H1 (cell line): ENCODE results near the gene RFX1. TPM values are rescaled to one million over a fixed set of nuclear protein-coding genes. Genes with fewer than 3 reads are reported as not detected.
A peak's percentile ranks its signal among the peaks of the same experiment; 100 is the strongest.

Experiments used
- CTCF ChIA-PET: fragments of 300-600 bp; sonication (Branson Sonifier 250); formaldehyde crosslinking; loops from one replicate; lab custom pipeline; 2021; ENCODE audit not compliant: partially characterized antibody; lab: Charles Lee
- POLR2A ChIA-PET: fragments of 300-600 bp; sonication (Branson Sonifier 250); formaldehyde crosslinking; loops from one replicate; lab custom pipeline; 2021; ENCODE audit warnings: inconsistent platforms; ENCODE audit not compliant: partially characterized antibody; lab: Charles Lee
- DNase-seq, 2 experiments: peaks; one replicate each; pipeline versions ENCODE4 v3.0.0 to v3.0.0-alpha.2; 2010 to 2022; ENCODE audit warnings: low spot score in 2 of 2, low read depth in 1 of 2, mixed read lengths in 1 of 2
- FAIRE-seq: peaks from 2 replicates; lab custom pipeline; 2011; peaks lifted over from hg19 to GRCh38; lab: Jason Lieb, UNC
- H2AFZ ChIP-seq: 2 replicates; pipeline ENCODE4 v1.8.1; 2012; ENCODE audit warnings: low read length, inconsistent platforms
- H2AK5ac ChIP-seq: 2 replicates; pipeline ENCODE4 v1.6.1; 2013; ENCODE audit warnings: low read depth, low read length
- H2BK120ac ChIP-seq: replicated peaks from 2 replicates; pipeline ENCODE3; 2013; ENCODE audit warnings: low read depth, low read length, inconsistent platforms
- H2BK12ac ChIP-seq: 2 replicates; pipeline ENCODE4 v1.6.1; 2013; ENCODE audit warnings: low read depth, low read length
- H2BK15ac ChIP-seq: 2 replicates; pipeline ENCODE4 v1.6.1; 2013; ENCODE audit warnings: low read length
- H2BK20ac ChIP-seq: 2 replicates; pipeline ENCODE4 v1.6.1; 2013; ENCODE audit warnings: low read length
- H2BK5ac ChIP-seq: 2 replicates; pipeline ENCODE4 v1.6.1; 2013; ENCODE audit warnings: low read depth, low read length
- H3K14ac ChIP-seq: 2 replicates; pipeline ENCODE4 v1.6.1; 2013; ENCODE audit warnings: inconsistent platforms; ENCODE audit not compliant: insufficient read length
- H3K18ac ChIP-seq: 2 replicates; pipeline ENCODE4 v1.6.1; 2013; ENCODE audit warnings: low read length; ENCODE audit errors: extremely low read depth
- H3K23ac ChIP-seq: 2 replicates; pipeline ENCODE4 v1.6.1; 2013; ENCODE audit warnings: inconsistent platforms; ENCODE audit not compliant: insufficient read length
- H3K23me2 ChIP-seq: 2 replicates; pipeline ENCODE4 v1.6.1; 2013; ENCODE audit warnings: low read depth, low read length
- H3K27ac ChIP-seq: 2 replicates; pipeline ENCODE4 v1.6.1; 2011; ENCODE audit warnings: low read depth, low read length, inconsistent platforms
- H3K27me3 ChIP-seq, 4 experiments: replicated peaks in 1 of 4; 1 replicate in 1 of 4; 2 replicates in 3 of 4; pipeline versions ENCODE4 v1.6.1 to v1.8.1; 2011 to 2013; ENCODE audit warnings: low read length in 3 of 4, mild to moderate bottlenecking in 3 of 4, inconsistent platforms in 2 of 4, mixed read lengths in 2 of 4, moderate library complexity in 1 of 4; ENCODE audit not compliant: control insufficient read depth in 3 of 4, insufficient read depth in 3 of 4; ENCODE audit errors: extremely low read depth in 1 of 4
- H3K36me3 ChIP-seq, 4 experiments: 2 replicates each; pipeline versions ENCODE4 v1.6.1 to v1.8.1; 2011 to 2013; ENCODE audit warnings: mild to moderate bottlenecking in 4 of 4, low read length in 3 of 4, moderate library complexity in 2 of 4, control low read depth in 1 of 4, inconsistent platforms in 1 of 4; ENCODE audit not compliant: insufficient read depth in 4 of 4, control insufficient read depth in 2 of 4
- H3K4ac ChIP-seq: replicated peaks from 2 replicates; pipeline ENCODE3; 2013; ENCODE audit warnings: low read length, low read depth, mixed read lengths, inconsistent platforms; ENCODE audit not compliant: insufficient read length
- H3K4me1 ChIP-seq, 4 experiments: replicated peaks in 1 of 4; 1 replicate in 1 of 4; 2 replicates in 3 of 4; pipeline versions ENCODE4 v1.6.1 to v1.8.1; 2011 to 2013; ENCODE audit warnings: low read length in 3 of 4, inconsistent platforms in 2 of 4, mixed read lengths in 1 of 4; ENCODE audit not compliant: insufficient read depth in 4 of 4, control insufficient read depth in 3 of 4
- H3K4me2 ChIP-seq, 2 experiments: 2 replicates each; pipeline versions ENCODE4 v1.6.1 to v1.8.1; 2011 to 2013; ENCODE audit warnings: low read depth in 2 of 2, low read length in 2 of 2, control low read depth in 1 of 2, inconsistent platforms in 1 of 2, mild to moderate bottlenecking in 1 of 2; ENCODE audit not compliant: insufficient read depth in 1 of 2
- H3K4me3 ChIP-seq, 4 experiments: fragments of 200-600, 300-600 bp in 1 of 4; sonication (generic), shearing (Covaris generic), sonication (Bioruptor Twin) in 1 of 4; 2 replicates each; pipeline versions ENCODE4 v1.5.1 to v1.8.1; 2011 to 2016; ENCODE audit warnings: low read length in 4 of 4, low read depth in 3 of 4, control low read depth in 2 of 4, inconsistent platforms in 2 of 4, mild to moderate bottlenecking in 2 of 4, mixed read lengths in 1 of 4, moderate library complexity in 1 of 4; ENCODE audit not compliant: insufficient read depth in 2 of 4; ENCODE audit errors: extremely low read depth in 1 of 4
- H3K56ac ChIP-seq: replicated peaks from 2 replicates; pipeline ENCODE3; 2013; ENCODE audit warnings: low read depth, mild to moderate bottlenecking, mixed read lengths, low read length, inconsistent platforms; ENCODE audit not compliant: insufficient read length
- H3K79me1 ChIP-seq: 2 replicates; pipeline ENCODE4 v1.6.1; 2013; ENCODE audit warnings: low read depth, low read length, control low read depth
- H3K79me2 ChIP-seq, 2 experiments: 2 replicates each; pipeline versions ENCODE4 v1.6.1 to v1.8.1; 2012 to 2013; ENCODE audit warnings: low read length in 2 of 2, mild to moderate bottlenecking in 2 of 2, inconsistent platforms in 1 of 2; ENCODE audit not compliant: insufficient read depth in 2 of 2, control insufficient read depth in 1 of 2
- H3K9ac ChIP-seq, 4 experiments: replicated peaks in 1 of 4; 1 replicate in 1 of 4; 2 replicates in 3 of 4; pipeline versions ENCODE4 v1.6.1 to v1.8.1; 2011 to 2013; ENCODE audit warnings: low read depth in 3 of 4, low read length in 3 of 4, control low read depth in 2 of 4, mild to moderate bottlenecking in 2 of 4, moderate library complexity in 2 of 4, inconsistent platforms in 1 of 4; ENCODE audit errors: extremely low read depth in 1 of 4
- H3K9me3 ChIP-seq, 2 experiments: 2 replicates each; pipeline versions ENCODE4 v1.6.1 to v1.8.1; 2012 to 2013; ENCODE audit warnings: mild to moderate bottlenecking in 2 of 2, moderate library complexity in 2 of 2, control low read depth in 1 of 2, inconsistent platforms in 1 of 2, low read depth in 1 of 2, low read length in 1 of 2, mixed read lengths in 1 of 2; ENCODE audit not compliant: insufficient read depth in 2 of 2
- H4K20me1 ChIP-seq, 2 experiments: replicated peaks in 1 of 2; 2 replicates each; pipeline versions ENCODE3 to v1.8.1; 2011 to 2013; ENCODE audit warnings: inconsistent platforms in 2 of 2, low read length in 2 of 2, mild to moderate bottlenecking in 1 of 2; ENCODE audit not compliant: insufficient read depth in 2 of 2, control insufficient read depth in 1 of 2
- H4K5ac ChIP-seq: 2 replicates; pipeline ENCODE4 v1.6.1; 2013; ENCODE audit warnings: low read length, low read depth, mixed read lengths, inconsistent platforms; ENCODE audit not compliant: insufficient read length
- H4K8ac ChIP-seq: 2 replicates; pipeline ENCODE4 v1.8.0; 2013; ENCODE audit warnings: mild to moderate bottlenecking, moderate library complexity, low read length, inconsistent platforms; ENCODE audit not compliant: insufficient read depth; ENCODE audit errors: extremely low read depth
- H4K91ac ChIP-seq: replicated peaks from 2 replicates; pipeline ENCODE3; 2013; ENCODE audit warnings: low read length, mixed read lengths, inconsistent platforms; ENCODE audit not compliant: insufficient read length
- CHD1 ChIP-seq: IDR thresholded peaks from 2 replicates; pipeline ENCODE4 v1.6.1; 2012; ENCODE audit warnings: low read depth, low read length, improper control_type of control experiment
- CREB1 ChIP-seq: IDR thresholded peaks from 2 replicates; pipeline ENCODE4 v1.6.1; 2012; ENCODE audit warnings: inconsistent platforms
- E2F6 ChIP-seq: IDR thresholded peaks from 2 replicates; pipeline ENCODE4 v1.6.1; 2012; ENCODE audit warnings: inconsistent platforms
- EP300 ChIP-seq, 2 experiments: IDR thresholded peaks; 1 replicate in 1 of 2; 2 replicates in 1 of 2; pipeline ENCODE4 v1.6.1; 2011 to 2012; ENCODE audit warnings: low read depth in 2 of 2, low read length in 2 of 2, mild to moderate bottlenecking in 2 of 2, borderline replicate concordance in 1 of 2, inconsistent platforms in 1 of 2, moderate library complexity in 1 of 2
- JUN ChIP-seq: IDR thresholded peaks from 2 replicates; pipeline ENCODE4 v1.6.1; 2011; ENCODE audit warnings: low read depth, mild to moderate bottlenecking, improper control_type of control experiment, low read length
- JUND ChIP-seq: IDR thresholded peaks from 2 replicates; pipeline ENCODE4 v1.6.1; 2011; ENCODE audit warnings: mild to moderate bottlenecking, improper control_type of control experiment, low read length
- POLR2A ChIP-seq, 2 experiments: IDR thresholded peaks; 1 replicate in 1 of 2; 2 replicates in 1 of 2; pipeline ENCODE4 v1.6.1; 2011; ENCODE audit warnings: low read depth in 2 of 2, low read length in 2 of 2, mild to moderate bottlenecking in 2 of 2; ENCODE audit errors: control extremely low read depth in 1 of 2
- POU5F1 ChIP-seq: IDR thresholded peaks from 2 replicates; pipeline ENCODE4 v1.6.1; 2011; ENCODE audit warnings: low read depth, mild to moderate bottlenecking, low read length, moderate library complexity
- SIN3A ChIP-seq, 2 experiments: IDR thresholded peaks in 1 of 2; conservative IDR thresholded peaks in 1 of 2; 2 replicates each; pipeline ENCODE4 v1.6.1; 2011 to 2012; ENCODE audit warnings: low read length in 2 of 2, improper control_type of control experiment in 1 of 2, low read depth in 1 of 2, mild to moderate bottlenecking in 1 of 2
- SRF ChIP-seq: IDR thresholded peaks from 2 replicates; pipeline ENCODE4 v1.6.1; 2011; ENCODE audit warnings: mild to moderate bottlenecking, low read depth, low read length, moderate library complexity
- ZNF274 ChIP-seq: IDR thresholded peaks from 2 replicates; pipeline ENCODE4 v1.7.0; 2012; ENCODE audit warnings: low read length, borderline replicate concordance; ENCODE audit errors: extremely low read depth
- WGBS, 2 experiments: shearing (Covaris generic) in 1 of 2; methylation state at CpG; one replicate each; pipeline versions ENCODE4 v1.1.6 to v1.1.7; 2013 to 2015; ENCODE audit warnings: low lambda C conversion rate in 2 of 2, mixed read lengths in 2 of 2, inconsistent platforms in 1 of 2, low coverage in 1 of 2, missing lambda C conversion rate in 1 of 2; ENCODE audit not compliant: insufficient replicate concordance in 2 of 2, insufficient coverage in 1 of 2, insufficient read length in 1 of 2; ENCODE audit errors: extremely low coverage in 1 of 2, missing lambda C conversion rate in 1 of 2; 5-methylcytosine and 5-hydroxymethylcytosine counted together
- polyA plus RNA-seq, 7 experiments: library from polyadenylated mRNA; depleted of rRNA in 3 of 7; stranded (reverse) in 5 of 7; unstranded in 2 of 7; fragments of >200 nt in 5 of 7; fragments of 200-250 nt in 2 of 7; gene quantifications; 1 replicate in 5 of 7; 2 replicates in 1 of 7; 4 replicates in 1 of 7; pipeline versions ENCODE4 v1.2.1 to v1.2.3, GENCODE V29; 2011 to 2013; ENCODE audit warnings: missing spikeins in 2 of 7, mixed read lengths in 2 of 7
- total RNA-seq: library from RNA; stranded (reverse); fragmentation: NEBNext Ultra II Directional; extraction: Animal tissue kit (Norgen Biotek cat#: 25700); gene quantifications from 2 replicates; pipeline ENCODE4 v1.2.1, GENCODE V29; 2021
- TF ChIP-seq, protein P1 (sequence below): IDR thresholded peaks from 2 replicates; pipeline ENCODE4 v1.6.1; 2011; ENCODE audit warnings: low read length, improper control_type of control experiment

The RFX1 gene
- total and polyA plus RNA-seq, 2 of the 8 experiments (the other 6 are each of a cell fraction or from before 2014, with no cell fraction given), result 4.9 to 17.0 TPM

- 92% methylated on average over 8 of the region's 9 CpGs; no CpG with 5 or more reads in 1 of the 2 experiments for WGBS, 2 experiments
- H2AFZ ChIP-seq, result no peak overlapping the region
- no peaks in the 10 kb centered on the region; the same call in 1 of the 2 replicates for H3K23me2 ChIP-seq
- no peak overlapping the region for H2BK120ac ChIP-seq
- peaks cover 0 to 44% (median 40%) of the 10 kb centered on the region in 4 experiments; a peak in 6 of 7 replicates for H3K4me1 ChIP-seq
- H3K9me3 ChIP-seq, result no peaks in the 10 kb centered on the region
- H2BK20ac ChIP-seq, result no peak overlapping the region
- ChIA-PET POLR2A (interaction anchor here (1.2 to 1.6 kb wide), 3 partner anchors 24 to 27 kb away, joined by 3 to 6 read pairs (median 3); partner anchors contain the start of gene RFX1), CTCF (interaction anchor here (1.1 to 2.4 kb wide), 2 partner anchors 9 to 18 kb away, joined by 3 to 7 read pairs; no protein-coding TSS in a partner anchor)
- no peak overlapping the region for H3K4ac ChIP-seq
- no peak for TF ChIP-seq SRF
- TF ChIP-seq E2F6, result no peak
- TF ChIP-seq, protein P1, sequence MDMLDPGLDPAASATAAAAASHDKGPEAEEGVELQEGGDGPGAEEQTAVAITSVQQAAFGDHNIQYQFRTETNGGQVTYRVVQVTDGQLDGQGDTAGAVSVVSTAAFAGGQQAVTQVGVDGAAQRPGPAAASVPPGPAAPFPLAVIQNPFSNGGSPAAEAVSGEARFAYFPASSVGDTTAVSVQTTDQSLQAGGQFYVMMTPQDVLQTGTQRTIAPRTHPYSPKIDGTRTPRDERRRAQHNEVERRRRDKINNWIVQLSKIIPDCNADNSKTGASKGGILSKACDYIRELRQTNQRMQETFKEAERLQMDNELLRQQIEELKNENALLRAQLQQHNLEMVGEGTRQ, result no peak
- TF ChIP-seq POLR2A (IDR thresholded peaks at IDR 0.05; ENCODE audit: control extremely low read depth in 1 of 2, low read depth in 2 of 2, low read length in 2 of 2), result no peak
- no peak for TF ChIP-seq ZNF274
- no peak for TF ChIP-seq CHD1
- no peak for TF ChIP-seq JUN
- TF ChIP-seq CREB1, result no peak
- TF ChIP-seq JUND, result no peak
- TF ChIP-seq POU5F1, result no peak
- TF ChIP-seq EP300 (IDR thresholded peaks at IDR 0.05; ENCODE audit: borderline replicate concordance in 1 of 2, low read depth in 2 of 2, low read length in 2 of 2), result no peak
- TF ChIP-seq SIN3A (conservative IDR thresholded peaks at IDR 0.05 in 1 of 2, IDR thresholded peaks at IDR 0.05 in 1 of 2; ENCODE audit: low read depth in 1 of 2, low read length in 2 of 2), result no peak
- no peaks in the 10 kb centered on the region for H3K27me3 ChIP-seq
- FAIRE-seq (no peak), DNase-seq (no peak)
- H3K36me3 ChIP-seq, result 0 out of 8 replicates have a peak, but pooled peaks cover 0 to 3% (median 0%) of the 10 kb centered on the region in 4 experiments
- H3K9ac ChIP-seq, result no peak overlapping the region
- peak overlapping the region; percentile 72; the same call in 1 of the 2 replicates for H2BK15ac ChIP-seq
- H4K5ac ChIP-seq, result no peak overlapping the region
- 0 out of 2 replicates have a peak overlapping the region, but pooled peaks have one; percentile 32 for H3K18ac ChIP-seq
- H4K20me1 ChIP-seq, result no peaks in the 10 kb centered on the region
- peak overlapping the region; percentile 27; the same call in 1 of the 2 replicates for H2BK12ac ChIP-seq
- H2BK5ac ChIP-seq, result no peak overlapping the region; the same call in 1 of the 2 replicates
- no peak overlapping the region for H2AK5ac ChIP-seq
- H3K4me3 ChIP-seq, result no peak overlapping the region
- H4K8ac ChIP-seq, result peak overlapping the region; percentile 15; the same call in 1 of the 2 replicates
- H3K79me1 ChIP-seq, result no peaks in the 10 kb centered on the region
- H4K91ac ChIP-seq, result peak overlapping the region; percentile 47
- H3K4me2 ChIP-seq, result no peak overlapping the region
- H3K14ac ChIP-seq, result no peak overlapping the region
- H3K56ac ChIP-seq, result no peak overlapping the region
- H3K79me2 ChIP-seq, result no peaks in the 10 kb centered on the region
- H3K23ac ChIP-seq, result no peak overlapping the region
- H3K27ac ChIP-seq, result no peak overlapping the region
Measured at GRCh38 chr19:13982773-13983172, 23.3 kb downstream of the RFX1 start.
